Ovary (tissue), 3 donors: ENCODE results near the gene LBP.

Experiments
- POLR2A ChIP-seq: fragments of 450-650 bp; IDR thresholded peaks from one replicate; pipeline ENCODE4 v1.6.1; 2017; ENCODE audit warnings: antibody characterized with exemption, mild to moderate bottlenecking, moderate library complexity
- TF ChIP-seq, protein P1 (sequence below), 3 donors: fragments of 450-650 bp in 2 of 3; fragments of 200-600 bp in 1 of 3; IDR thresholded peaks; one replicate each; pipeline versions ENCODE4 v1.5.1 to v1.8.0; 2016 to 2022; ENCODE audit warnings: antibody characterized with exemption in 3 of 3, mild to moderate bottlenecking in 1 of 3
- donor health status: DM: no; HTN: no; CAD: no.

DNA sequence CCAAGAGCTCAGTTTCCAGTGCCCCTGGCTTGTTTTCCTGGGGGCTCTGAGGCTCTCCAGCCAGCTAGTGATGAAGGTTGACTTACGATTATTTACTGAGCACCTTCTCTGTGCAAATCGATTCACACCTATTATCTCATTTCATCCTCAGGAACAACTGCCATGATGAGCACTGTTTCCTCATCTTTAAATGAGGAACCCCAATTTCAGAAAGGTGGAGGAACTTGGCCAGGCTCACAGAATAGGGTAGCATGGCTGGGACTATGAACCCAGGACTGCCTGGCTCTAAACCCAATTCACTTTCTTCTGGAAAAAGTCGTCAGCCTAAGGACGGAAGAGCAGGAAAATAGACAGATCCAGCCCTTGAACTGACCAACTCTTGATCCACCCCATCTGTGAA lies 45.8 kb upstream of the LBP start:
- TF ChIP-seq, protein P1, sequence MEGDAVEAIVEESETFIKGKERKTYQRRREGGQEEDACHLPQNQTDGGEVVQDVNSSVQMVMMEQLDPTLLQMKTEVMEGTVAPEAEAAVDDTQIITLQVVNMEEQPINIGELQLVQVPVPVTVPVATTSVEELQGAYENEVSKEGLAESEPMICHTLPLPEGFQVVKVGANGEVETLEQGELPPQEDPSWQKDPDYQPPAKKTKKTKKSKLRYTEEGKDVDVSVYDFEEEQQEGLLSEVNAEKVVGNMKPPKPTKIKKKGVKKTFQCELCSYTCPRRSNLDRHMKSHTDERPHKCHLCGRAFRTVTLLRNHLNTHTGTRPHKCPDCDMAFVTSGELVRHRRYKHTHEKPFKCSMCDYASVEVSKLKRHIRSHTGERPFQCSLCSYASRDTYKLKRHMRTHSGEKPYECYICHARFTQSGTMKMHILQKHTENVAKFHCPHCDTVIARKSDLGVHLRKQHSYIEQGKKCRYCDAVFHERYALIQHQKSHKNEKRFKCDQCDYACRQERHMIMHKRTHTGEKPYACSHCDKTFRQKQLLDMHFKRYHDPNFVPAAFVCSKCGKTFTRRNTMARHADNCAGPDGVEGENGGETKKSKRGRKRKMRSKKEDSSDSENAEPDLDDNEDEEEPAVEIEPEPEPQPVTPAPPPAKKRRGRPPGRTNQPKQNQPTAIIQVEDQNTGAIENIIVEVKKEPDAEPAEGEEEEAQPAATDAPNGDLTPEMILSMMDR (IDR thresholded peaks at IDR 0.05): no peak
- TF ChIP-seq POLR2A: no peak
